ENCODE measurements around the gene ETV6. TPM values are rescaled to one million over a fixed set of nuclear protein-coding genes. Genes with fewer than 3 reads are reported as not detected.

Gene ETV6
- polyA plus RNA-seq, 5 donors: 14.3 to 17.6 (median 15.4) TPM

- no peak for DNase-seq
Measured at GRCh38 chr12:11714626-11715025, 65.2 kb downstream of the ETV6 start.

DNA sequence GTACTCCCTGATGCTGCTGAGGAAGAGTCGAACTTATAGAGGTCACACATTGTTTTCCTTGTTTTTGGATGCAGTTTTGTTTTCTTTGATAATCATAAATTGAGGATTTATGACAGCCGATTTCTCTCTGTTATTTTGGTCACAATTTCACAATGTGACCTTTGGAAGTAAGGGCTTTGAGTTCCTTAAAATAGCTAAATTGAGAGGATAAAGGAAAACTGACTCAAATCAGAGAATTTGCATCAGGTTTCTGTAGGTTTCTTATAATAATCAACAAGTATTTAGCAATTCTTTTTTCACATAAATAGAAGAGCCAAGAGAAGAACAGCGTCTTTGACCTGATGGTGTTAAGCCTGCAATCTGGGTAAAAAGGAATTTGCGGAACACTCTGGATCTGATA, 66.1 kb downstream of the ETV6 start:
- DNase-seq: no peak

- DNase-seq: no peak
Measured at GRCh38 chr12:11716794-11717518, 67.5 kb downstream of the ETV6 start.

- DNase-seq: no peak
Measured at GRCh38 chr12:11717519-11717961, 68.1 kb downstream of the ETV6 start.

DNA sequence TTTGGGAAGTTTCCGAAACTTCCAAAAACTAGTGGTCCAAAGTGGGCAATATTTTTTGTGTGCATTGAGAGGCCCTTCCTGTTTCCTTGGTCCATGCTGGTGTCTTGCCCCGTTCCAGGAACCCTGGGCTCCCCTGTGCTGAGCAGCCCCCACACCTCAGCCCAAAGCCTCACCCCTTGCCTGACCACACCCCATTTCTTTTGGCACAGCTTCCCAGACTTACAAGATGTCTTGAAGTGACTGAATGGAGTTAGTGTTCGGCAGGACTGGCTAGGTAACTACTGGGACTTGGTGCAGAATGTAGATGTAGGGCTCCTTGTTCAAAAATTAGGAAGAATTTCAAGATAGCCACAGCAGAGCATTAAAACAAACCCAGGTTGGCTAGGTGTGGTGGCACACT, 68.6 kb downstream of the ETV6 start:
- DNase-seq: no peak

- DNase-seq: no peak
Measured at GRCh38 chr12:11718768-11719253, 69.3 kb downstream of the ETV6 start.

GRCh38 chr12:11719678-11720099, 70.2 kb downstream of the ETV6 start:
- no peak for DNase-seq

GRCh38 chr12:11722071-11722470, 72.6 kb downstream of the ETV6 start:
- DNase-seq: no peak

DNA sequence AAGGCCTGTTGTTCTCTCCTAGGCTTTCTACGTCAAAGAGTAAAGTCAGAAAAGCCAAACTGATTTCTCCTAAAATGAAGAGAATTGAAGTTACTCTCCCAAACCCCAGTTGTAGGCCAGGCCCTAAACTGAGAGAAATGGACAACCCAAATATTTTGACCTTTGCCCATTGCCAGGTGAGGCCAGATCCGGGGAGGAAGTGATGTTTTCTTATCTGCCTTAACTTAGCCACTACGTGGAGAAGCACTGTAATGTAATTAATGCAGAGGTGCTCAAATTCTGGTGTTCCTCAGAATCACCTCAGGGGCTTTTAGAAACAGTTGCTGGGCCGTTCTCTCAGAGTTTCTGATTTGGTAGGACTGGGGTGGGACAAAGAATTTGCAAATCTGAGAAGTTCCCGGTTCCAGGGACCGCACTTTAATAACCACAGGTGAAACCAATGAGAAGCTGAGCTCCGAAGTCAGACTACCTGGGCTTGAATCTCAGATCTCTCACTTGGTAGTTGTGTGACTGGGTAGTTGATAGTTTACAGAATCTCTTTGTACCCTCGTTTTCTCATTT, 73.2 kb downstream of the ETV6 start:
- DNase-seq: no peak

- DNase-seq: no peak
Measured at GRCh38 chr12:11723993-11724392, 74.5 kb downstream of the ETV6 start.

GRCh38 chr12:11724888-11725311, 75.4 kb downstream of the ETV6 start:
- no peak for DNase-seq

- no peak for DNase-seq
Measured at GRCh38 chr12:11725686-11726085, 76.2 kb downstream of the ETV6 start.

GRCh38 chr12:11726659-11727058, 77.2 kb downstream of the ETV6 start:
- no peak for DNase-seq

DNA sequence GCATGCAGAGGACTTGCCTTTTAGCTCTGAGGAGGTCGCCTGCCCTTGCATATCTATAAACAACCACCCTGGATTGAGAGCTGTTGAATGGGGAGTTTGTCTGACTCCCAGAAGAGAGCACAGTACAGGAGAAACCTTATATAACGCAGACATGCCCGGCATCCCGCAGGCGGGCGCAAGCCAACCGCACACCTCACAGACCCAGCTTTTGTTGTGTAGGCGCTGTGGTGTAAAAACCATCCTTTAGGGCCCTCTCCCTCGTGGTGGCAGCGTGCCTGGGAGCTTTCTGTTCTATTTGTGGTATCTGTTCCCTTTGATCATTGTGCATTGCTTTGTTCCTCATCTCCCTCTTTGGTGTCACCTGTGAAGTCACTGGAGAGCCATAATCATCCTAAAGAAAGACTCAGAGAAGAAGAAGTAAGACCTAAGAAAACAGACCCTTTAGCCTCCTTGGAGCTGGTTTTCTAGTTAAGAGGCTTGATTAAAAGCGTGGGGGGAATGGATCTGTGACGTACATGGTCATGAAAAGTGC, 77.7 kb downstream of the ETV6 start:
- no peak for DNase-seq

GRCh38 chr12:11728154-11728755, 78.8 kb downstream of the ETV6 start:
- no peak for DNase-seq

DNA sequence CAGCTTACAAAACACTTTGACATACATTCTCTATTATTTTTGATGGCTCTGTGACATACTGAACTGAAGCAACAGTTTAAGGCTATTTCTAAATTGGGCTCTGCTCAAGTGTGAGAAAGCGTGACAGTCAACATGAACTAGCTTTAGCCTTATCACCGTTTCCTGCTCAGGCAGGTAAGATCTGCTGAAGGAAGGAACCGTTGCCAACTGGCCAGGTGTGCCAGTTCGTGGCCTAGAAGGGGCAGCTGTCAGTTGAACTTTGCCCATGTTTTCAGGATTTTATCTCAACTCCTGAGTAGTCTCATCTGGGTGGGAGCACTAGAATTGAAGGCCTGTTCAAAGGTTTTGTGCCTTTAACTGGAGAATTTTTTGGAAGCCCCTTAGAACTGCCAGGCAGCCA, 79.5 kb downstream of the ETV6 start:
- DNase-seq: no peak

- no peak for DNase-seq
Measured at GRCh38 chr12:11729439-11730150, 80.1 kb downstream of the ETV6 start.

- DNase-seq: peak; percentile 50 to 56
Measured at GRCh38 chr12:11730299-11731041, 81.0 kb downstream of the ETV6 start.

DNA sequence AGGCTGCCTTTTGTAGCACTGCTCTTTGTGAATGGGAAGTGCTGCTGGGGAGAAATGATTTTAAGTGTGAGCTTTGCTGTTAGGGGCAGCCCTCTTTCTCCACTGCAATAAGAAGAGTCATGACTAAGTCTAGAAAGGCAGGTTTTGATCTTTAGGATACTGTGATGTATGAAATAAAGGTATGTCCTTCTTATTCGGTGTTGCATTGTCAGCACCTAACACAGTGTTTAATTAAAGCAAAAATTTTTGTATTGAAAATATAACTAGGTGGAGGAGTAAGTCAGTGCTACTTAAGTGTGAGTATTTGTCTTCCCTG, 81.5 kb downstream of the ETV6 start:
- no peak for DNase-seq

DNA sequence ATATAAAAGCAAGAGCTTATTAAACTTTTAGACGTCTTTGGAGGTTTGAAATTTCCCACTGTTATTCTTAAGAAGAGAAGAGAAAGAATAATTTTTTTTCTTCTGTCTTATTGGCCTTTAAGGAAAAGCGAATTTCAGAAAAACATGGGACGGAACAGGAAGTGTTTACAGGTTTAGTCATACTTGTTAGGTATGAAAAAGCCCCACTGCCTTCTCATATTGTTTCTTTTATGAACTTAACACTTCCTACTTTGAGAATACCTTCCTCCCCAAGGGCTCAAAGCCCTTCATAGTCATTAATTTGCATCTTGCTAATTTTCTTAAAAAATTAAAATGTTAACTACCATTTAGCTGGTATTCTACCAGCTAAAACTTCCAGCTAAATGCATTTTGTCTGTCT, 82.0 kb downstream of the ETV6 start:
- DNase-seq: no peak

DNA sequence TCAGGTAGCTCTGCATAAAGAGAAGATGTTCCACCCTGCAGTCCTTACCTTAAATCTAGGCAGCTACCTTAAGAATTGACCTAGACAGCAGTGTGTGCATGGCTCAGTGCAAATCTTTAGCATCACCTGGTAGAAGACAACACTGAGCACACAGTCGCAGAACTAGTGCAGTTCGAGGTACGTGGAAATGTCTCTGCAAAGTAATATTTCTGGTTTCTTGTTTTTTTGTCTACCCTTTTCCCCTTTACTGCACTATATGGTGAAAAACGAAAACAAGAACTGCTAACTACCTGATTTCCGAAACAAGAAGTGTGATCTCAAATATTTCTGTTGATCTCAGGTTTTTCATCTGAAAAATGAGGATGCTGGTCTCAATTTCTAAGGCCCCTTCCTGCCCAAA, 82.5 kb downstream of the ETV6 start:
- DNase-seq: no peak

- no peak for DNase-seq
Measured at GRCh38 chr12:11732715-11733114, 83.2 kb downstream of the ETV6 start.
